GM12878 (cell line): Measurements from ENCODE around the gene AFTPH. TPM values are rescaled to one million over a fixed set of nuclear protein-coding genes. Genes with fewer than 3 reads are reported as not detected.

Experiments
- ATAC-seq: fragments of 200-7000 bp; cut with Tn5 transposase; 3 replicates; pipeline ENCODE4 v1.9.1; 2020; ENCODE audit warnings: mild to moderate bottlenecking, moderate library complexity
- BruUV-seq: library from RNA; stranded (reverse); fragments of 400-500 nt; replicated peaks from 2 replicates; lab custom pipeline; 2021; lab: Mats Ljungman, UMichigan
- CTCF ChIA-PET: fragments of 300-600 bp; sonication (Branson Sonifier 250); formaldehyde crosslinking; extraction: SDS; loops from one replicate; lab custom pipeline; 2021; ENCODE audit warnings: inconsistent platforms; lab: Yijun Ruan, JAX
- POLR2A ChIA-PET: fragments of 350-600 bp; formaldehyde crosslinking; extraction: SDS; loops from one replicate; lab custom pipeline; 2021; ENCODE audit warnings: inconsistent platforms; lab: Charles Lee
- RAD21 ChIA-PET: fragments of 300-600 bp; sonication (Branson Sonifier 250); formaldehyde crosslinking; loops from one replicate; lab custom pipeline; 2023; ENCODE audit warnings: antibody characterized with exemption; ENCODE audit not compliant: unreplicated experiment; lab: Charles Lee
- SMC1A ChIA-PET: fragments of 300-600 bp; sonication (Branson Sonifier 250); formaldehyde crosslinking; loops from one replicate; lab custom pipeline; 2023; ENCODE audit not compliant: unreplicated experiment, uncharacterized antibody; lab: Charles Lee
- DNase-seq: peaks from one replicate; pipeline ENCODE4 v3.0.0-alpha.2; 2011; ENCODE audit warnings: low read depth, low spot score
- FAIRE-seq: peaks from 3 replicates; lab custom pipeline; 2011; peaks lifted over from hg19 to GRCh38; lab: Jason Lieb, UNC
- H2AFZ ChIP-seq: 2 replicates; pipeline ENCODE4 v1.6.0; 2011; ENCODE audit warnings: low read depth, low read length, control low read depth; ENCODE audit not compliant: control insufficient read depth
- H3K27ac ChIP-seq: 2 replicates; pipeline ENCODE4 v1.5.1; 2011; ENCODE audit warnings: control low read depth; ENCODE audit not compliant: control insufficient read depth, insufficient read depth
- H3K27me3 ChIP-seq, 2 experiments: replicated peaks in 1 of 2; 2 replicates each; pipeline versions ENCODE4 v1.6.0 to v1.6.1; 2011; ENCODE audit warnings: low read length in 1 of 2; ENCODE audit not compliant: control insufficient read depth in 2 of 2, insufficient read depth in 2 of 2
- H3K36me3 ChIP-seq, 2 experiments: 2 replicates each; pipeline ENCODE4 v1.5.1; 2011; ENCODE audit warnings: low read length in 1 of 2; ENCODE audit not compliant: control insufficient read depth in 2 of 2, insufficient read depth in 2 of 2
- H3K4me1 ChIP-seq: 2 replicates; pipeline ENCODE4 v1.6.1; 2011; ENCODE audit warnings: mild to moderate bottlenecking, low read length, moderate library complexity, mixed read lengths; ENCODE audit not compliant: control insufficient read depth, insufficient read depth
- H3K4me2 ChIP-seq: 2 replicates; pipeline ENCODE4 v1.6.0; 2011; ENCODE audit warnings: control low read depth; ENCODE audit not compliant: control insufficient read depth, insufficient read depth
- H3K4me3 ChIP-seq: fragments of 200-600 bp; sonication (generic); 2 replicates; pipeline ENCODE4 v1.5.1; 2016
- H3K79me2 ChIP-seq: 2 replicates; pipeline ENCODE4 v1.6.0; 2011; ENCODE audit warnings: low read length; ENCODE audit not compliant: control insufficient read depth, insufficient read depth
- H3K9ac ChIP-seq: 2 replicates; pipeline ENCODE4 v1.8.0; 2011; ENCODE audit warnings: low read length, control low read depth, mixed read lengths; ENCODE audit not compliant: control insufficient read depth, insufficient read depth
- H3K9me3 ChIP-seq: replicated peaks from 3 replicates; pipeline ENCODE4 v1.5.1; 2011; ENCODE audit warnings: mild to moderate bottlenecking, low read length; ENCODE audit not compliant: control insufficient read depth, insufficient read depth
- H4K20me1 ChIP-seq: 2 replicates; pipeline ENCODE4 v1.6.0; 2011; ENCODE audit not compliant: control insufficient read depth, insufficient read depth
- ATF2 ChIP-seq: IDR thresholded peaks from 2 replicates; pipeline ENCODE4 v1.6.1; 2012; ENCODE audit warnings: low read length, inconsistent platforms
- CBX5 ChIP-seq: sonication (generic); IDR thresholded peaks from 2 replicates; pipeline ENCODE4 v1.6.1; 2016; ENCODE audit warnings: low read depth, moderate library complexity, mild to moderate bottlenecking, inconsistent platforms
- JUNB ChIP-seq: IDR thresholded peaks from 2 replicates; pipeline ENCODE4 v1.6.1; 2016; ENCODE audit warnings: antibody characterized with exemption, mild to moderate bottlenecking
- KDM1A ChIP-seq: fragments of 200-600 bp; sonication (generic); IDR thresholded peaks from 2 replicates; pipeline ENCODE4 v1.6.1; 2016; ENCODE audit warnings: borderline replicate concordance
- NFIC ChIP-seq: IDR thresholded peaks from 2 replicates; pipeline ENCODE4 v1.6.1; 2012; ENCODE audit warnings: low read depth, mild to moderate bottlenecking, inconsistent platforms, low read length, moderate library complexity
- PML ChIP-seq: IDR thresholded peaks from 2 replicates; pipeline ENCODE4 v1.6.1; 2012; ENCODE audit warnings: low read length, inconsistent platforms
- RUNX3 ChIP-seq: IDR thresholded peaks from 2 replicates; pipeline ENCODE4 v1.6.1; 2012; ENCODE audit warnings: low read length, inconsistent platforms
- SUZ12 ChIP-seq: fragments of 200-600 bp; sonication (generic); IDR thresholded peaks from one replicate; pipeline ENCODE4 v1.6.1; 2018; ENCODE audit warnings: antibody characterized with exemption, mild to moderate bottlenecking; ENCODE audit not compliant: unreplicated experiment
- WGBS: methylation state at CpG from one replicate; pipeline ENCODE4 v1.1.6; 2016; ENCODE audit warnings: low lambda C conversion rate; ENCODE audit not compliant: insufficient replicate concordance, insufficient coverage; ENCODE audit errors: missing lambda C conversion rate; 5-methylcytosine and 5-hydroxymethylcytosine counted together
- in situ Hi-C: fragments of 300-500 bp; cut with MboI; formaldehyde crosslinking; loops from 9 replicates; pipeline ENCODE4 v1.14.3; 2018; ENCODE audit warnings: mixed read lengths
- intact Hi-C: fragments of 100-400 bp; cut with micrococcal nuclease; formaldehyde crosslinking; loops from one replicate; pipeline ENCODE4 v1.14.2; 2022; ENCODE audit not compliant: unreplicated experiment
- polyA plus RNA-seq, 11 experiments: library from polyadenylated mRNA; depleted of rRNA in 4 of 11; unstranded in 6 of 11; stranded (reverse) in 5 of 11; fragments of >200 nt; fragmentation: Nextera tagmentation in 4 of 11; fragmentation: Illumina TruSeq in 1 of 11; extraction: Ambion mirVana in 4 of 11; extraction: Trizol in 1 of 11; gene quantifications; 1 replicate in 1 of 11; 2 replicates in 10 of 11; pipeline versions ENCODE4 v1.2.1 to v1.2.3, GENCODE V29; 2011 to 2016; ENCODE audit warnings: inconsistent platforms in 2 of 11, missing spikeins in 2 of 11, low read depth in 1 of 11
- total RNA-seq, 4 experiments: library from RNA; depleted of rRNA in 3 of 4; stranded (reverse); fragments of >200 nt in 3 of 4; fragmentation: Illumina TruSeq in 1 of 4; extraction: Trizol in 1 of 4; gene quantifications; 2 replicates each; pipeline versions ENCODE4 v1.2.1 to v1.2.3, GENCODE V29; 2013 to 2021

Gene AFTPH
- total and polyA plus RNA-seq, 10 of the 15 experiments (the other 5 are each of a cell fraction or from before 2014, with no cell fraction given), result 25.6 to 77.3 (median 39.5) TPM

DNA sequence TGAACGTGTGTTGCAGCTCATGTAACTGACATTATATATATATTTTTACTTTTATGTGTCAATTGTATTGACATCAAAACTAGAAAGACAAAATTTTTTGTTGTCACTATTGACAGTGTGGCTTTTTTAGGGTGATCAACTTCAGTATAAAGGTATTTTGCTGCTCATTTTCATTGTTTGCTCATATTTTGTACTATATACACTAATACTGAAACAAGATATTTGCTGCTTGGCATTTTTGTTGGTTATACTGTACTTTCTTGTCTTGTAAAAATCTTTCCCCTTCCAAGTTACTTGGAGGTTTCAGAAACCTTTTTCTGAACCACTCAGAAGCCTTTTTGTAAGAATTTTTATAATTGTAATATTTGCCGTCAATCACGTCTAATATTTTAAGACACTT, 16.5 kb downstream of the AFTPH start:
- Histone ChIP-seq H3K79me2 (peaks cover 93% of the 10 kb centered on the region), H3K27ac (no peak overlapping the region), H4K20me1 (no peaks in the 10 kb centered on the region; the same call in 1 of the 2 replicates), H3K4me2 (peak overlapping the region; percentile 53; the same call in 1 of the 2 replicates), H3K9me3 (no peaks in the 10 kb centered on the region), H3K27me3 (no peaks in the 10 kb centered on the region), H3K36me3 (0 out of 4 replicates have a peak, but pooled peaks cover 0 to 7% of the 10 kb centered on the region in 2 experiments), H3K4me3 (no peak overlapping the region), H3K4me1 (peaks cover 40% of the 10 kb centered on the region; the same call in 1 of the 2 replicates), H2AFZ (no peak overlapping the region), H3K9ac (no peak overlapping the region)
- in situ Hi-C loops, result no loop called here
- ChIA-PET POLR2A (interaction anchor here (0.6 to 1.4 kb wide), 5 partner anchors 8 to 409 kb away, joined by 3 to 4 read pairs (median 3); partner anchors contain the start of gene AFTPH), CTCF (interaction anchor here (0.8 to 3.9 kb wide), 10 partner anchors 9 to 210 kb away, joined by 4 to 23 read pairs (median 6); no protein-coding TSS in a partner anchor), RAD21 (interaction anchor here (0.7 to 4.9 kb wide), 10 partner anchors 10 to 66 kb away, joined by 3 to 32 read pairs (median 5); partner anchors contain the start of gene AFTPH), SMC1A (interaction anchor here (0.6 to 5.8 kb wide), 9 partner anchors 8 to 104 kb away, joined by 3 to 59 read pairs (median 4); partner anchors contain the start of gene AFTPH)
- ATAC-seq, result peak; percentile 30
- BruUV-seq, result no TSS peak
- no peak for FAIRE-seq
- 11% methylated on average over 3 of the region's 3 CpGs for WGBS
- TF ChIP-seq RUNX3 (peak; percentile 37; the same call in 1 of the 2 replicates), JUNB (peak; percentile 60), CBX5 (no peak), PML (no peak), NFIC (peak; percentile 27; the same call in 1 of the 2 replicates), SUZ12 (no peak), KDM1A (no peak), ATF2 (peak; percentile 29; the same call in 1 of the 2 replicates)
- DNase-seq, result no peak
- intact Hi-C loops, result no loop called here
